Airway epithelial cell (primary cell): Measurements from ENCODE around the gene SIRPG. TPM values are rescaled to one million over a fixed set of nuclear protein-coding genes. Genes with fewer than 3 reads are reported as not detected.

Experiments
- total RNA-seq: library from RNA; depleted of rRNA; stranded (reverse); fragments of >200 nt; gene quantifications from 2 replicates; pipeline ENCODE4 v1.2.3, GENCODE V29; 2015

The SIRPG gene
- not detected in 2 replicates for total RNA-seq

GRCh38 chr20:1657556-1658334, at the start of gene SIRPG:
Gene SIRPG (minus strand): TSS chr20:1657779. CDS start chr20:1657714, 65 bp downstream.

GRCh38 chr20:1619861-1620444, 37.6 kb downstream of the SIRPG start, which contains the start of gene SIRPB1:
Gene SIRPB1 (minus strand): TSS chr20:1620009. CDS start chr20:1619944, 65 bp downstream.

Other genes starting within 250 kb of the SIRPG start
- gene NSFL1C, start 190.9 kb downstream of the SIRPG start, total RNA-seq = 47.6 and 65.8 TPM in 2 replicates
- 0.23 and 0.49 TPM in 2 replicates for gene SIRPB2, start 166.4 kb downstream of the SIRPG start, total RNA-seq
- not detected in 2 replicates for gene SIRPD, start 100.1 kb downstream of the SIRPG start, total RNA-seq
- gene SIRPB1, start 37.8 kb downstream of the SIRPG start, total RNA-seq = 1.3 and 4.0 TPM in 2 replicates
- 17.7 and 31.1 TPM in 2 replicates for gene SIRPA, start 237.6 kb upstream of the SIRPG start, total RNA-seq